HepG2 (cell line): ENCODE data around the gene IL36B. TPM values are rescaled to one million over a fixed set of nuclear protein-coding genes. Genes with fewer than 3 reads are reported as not detected.

ENCODE experiments used
- AHDC1 ChIP-seq: sonication (generic); formaldehyde crosslinking; IDR thresholded peaks from 2 replicates; pipeline ENCODE4 v1.5.1; 2020; ENCODE audit warnings: mild to moderate bottlenecking, missing genetic modification reagents, borderline replicate concordance
- ARID5B ChIP-seq: IDR thresholded peaks from 2 replicates; pipeline ENCODE4 v1.4.0; 2020; ENCODE audit warnings: mild to moderate bottlenecking, missing genetic modification reagents
- CREM ChIP-seq, 2 experiments: sonication (generic) in 1 of 2; formaldehyde crosslinking in 1 of 2; IDR thresholded peaks; 2 replicates each; pipeline versions ENCODE4 v1.4.0 to v1.6.1; 2016 to 2020; ENCODE audit warnings: antibody characterized with exemption in 1 of 2, mild to moderate bottlenecking in 1 of 2, missing genetic modification reagents in 1 of 2
- FOXA3 ChIP-seq: IDR thresholded peaks from 2 replicates; pipeline ENCODE4 v1.6.1; 2016; ENCODE audit warnings: missing genetic modification reagents, missing compliant biosample characterization
- FOXO1 ChIP-seq: sonication (generic); formaldehyde crosslinking; IDR thresholded peaks from 2 replicates; pipeline ENCODE4 v1.4.0; 2020; ENCODE audit warnings: missing genetic modification reagents
- GATAD2A ChIP-seq: IDR thresholded peaks from 2 replicates; pipeline ENCODE4 v1.6.1; 2016
- HNF4A ChIP-seq: sonication (generic); formaldehyde crosslinking; IDR thresholded peaks from 2 replicates; pipeline ENCODE4 v1.4.0; 2020; ENCODE audit warnings: missing genetic modification reagents
- HNF4G ChIP-seq, 2 experiments: sonication (generic) in 1 of 2; formaldehyde crosslinking in 1 of 2; IDR thresholded peaks; 2 replicates each; pipeline versions ENCODE4 v1.4.0 to v1.6.1; 2011 to 2020; ENCODE audit warnings: borderline replicate concordance in 2 of 2, low read depth in 2 of 2, mild to moderate bottlenecking in 2 of 2, low read length in 1 of 2, missing genetic modification reagents in 1 of 2, moderate library complexity in 1 of 2
- KAT8 ChIP-seq: IDR thresholded peaks from 2 replicates; pipeline ENCODE4 v1.6.1; 2016; ENCODE audit warnings: missing genetic modification reagents, missing compliant biosample characterization
- MEIS1 ChIP-seq: sonication (generic); formaldehyde crosslinking; IDR thresholded peaks from 2 replicates; pipeline ENCODE4 v1.9.0; 2021; ENCODE audit warnings: mild to moderate bottlenecking, missing genetic modification reagents, moderate library complexity, borderline replicate concordance
- PAXIP1 ChIP-seq: sonication (generic); formaldehyde crosslinking; conservative IDR thresholded peaks from 2 replicates; pipeline ENCODE4 v1.4.0; 2020; ENCODE audit warnings: mild to moderate bottlenecking, missing genetic modification reagents, moderate library complexity
- PHF20 ChIP-seq: sonication (generic); formaldehyde crosslinking; IDR thresholded peaks from 2 replicates; pipeline ENCODE4 v1.5.0; 2020; ENCODE audit warnings: mild to moderate bottlenecking, missing genetic modification reagents
- RELA ChIP-seq: sonication (generic); formaldehyde crosslinking; IDR thresholded peaks from 2 replicates; pipeline ENCODE4 v1.4.0; 2020; ENCODE audit warnings: missing genetic modification reagents
- SIX1 ChIP-seq: sonication (generic); formaldehyde crosslinking; IDR thresholded peaks from 2 replicates; pipeline ENCODE4 v1.4.0; 2020; ENCODE audit warnings: missing genetic modification reagents, borderline replicate concordance
- SNRNP70 ChIP-seq: fragments of 200-400 bp; formaldehyde crosslinking; IDR thresholded peaks from 2 replicates; pipeline ENCODE4 v1.6.1; 2017; ENCODE audit warnings: mild to moderate bottlenecking, low read depth, low read length, moderate library complexity
- SOX5 ChIP-seq: IDR thresholded peaks from 2 replicates; pipeline ENCODE4 v1.6.1; 2016; ENCODE audit warnings: borderline replicate concordance
- ZBTB21 ChIP-seq: sonication (generic); formaldehyde crosslinking; IDR thresholded peaks from 2 replicates; pipeline ENCODE4 v1.4.0; 2020; ENCODE audit warnings: missing genetic modification reagents
- polyA plus RNA-seq, 8 experiments: library from polyadenylated mRNA; depleted of rRNA in 3 of 8; stranded (reverse) in 7 of 8; unstranded in 1 of 8; fragments of >200 nt; fragmentation: Illumina TruSeq in 4 of 8; extraction: Trizol in 4 of 8; gene quantifications; 2 replicates each; pipeline versions ENCODE4 v1.2.1 to v1.2.3, GENCODE V29; 2011 to 2016; ENCODE audit warnings: low read depth in 4 of 8, missing spikeins in 1 of 8, mixed read lengths in 1 of 8; ENCODE audit not compliant: insufficient read depth in 1 of 8
- total RNA-seq, 5 experiments: library from RNA; depleted of rRNA; stranded (reverse); fragments of >200 nt; fragmentation: Illumina TruSeq; extraction: Trizol; gene quantifications; 2 replicates each; pipeline ENCODE4 v1.2.3, GENCODE V29; 2016; ENCODE audit warnings: low read depth in 1 of 5

The IL36B gene
- total and polyA plus RNA-seq, 2 of the 13 experiments (the other 11 are each of a cell fraction or from before 2014, with no cell fraction given), result not detected

GRCh38 chr2:112993831-112994230 is 58.8 kb downstream of the IL36B start (continued):
- TF ChIP-seq AHDC1, result peak; percentile 54; the same call in 1 of the 2 replicates
- TF ChIP-seq HNF4A (CRISPR knock-in tag), result peak; percentile 77
- TF ChIP-seq ZBTB21 (CRISPR knock-in tag), result peak; percentile 95
- TF ChIP-seq GATAD2A, result 0 out of 2 replicates have a peak, but pooled peaks have one; percentile 25
- no peak for TF ChIP-seq MEIS1
- TF ChIP-seq RELA (CRISPR knock-in tag), result no peak
- TF ChIP-seq PHF20 (CRISPR knock-in tag), result no peak
- TF ChIP-seq FOXO1 (CRISPR knock-in tag), result no peak
- peak; percentile 38; the same call in 1 of the 2 replicates for TF ChIP-seq CREM (IDR thresholded peaks at IDR 0.05)
- TF ChIP-seq CREM (CRISPR knock-in tag; IDR thresholded peaks at IDR 0.05), result no peak
- peak; percentile 78; the same call in 1 of the 2 replicates for TF ChIP-seq SIX1 (CRISPR knock-in tag)
- 0 out of 2 replicates have a peak, but pooled peaks have one; percentile 51 for TF ChIP-seq HNF4G (IDR thresholded peaks at IDR 0.05; ENCODE audit: borderline replicate concordance, low read depth, low read length)
- no peak for TF ChIP-seq HNF4G (CRISPR knock-in tag; IDR thresholded peaks at IDR 0.05; ENCODE audit: borderline replicate concordance, low read depth)
- TF ChIP-seq KAT8 (CRISPR knock-in tag), result no peak
- peak; percentile 32; the same call in 1 of the 2 replicates for TF ChIP-seq PAXIP1
- TF ChIP-seq ARID5B (CRISPR knock-in tag), result peak; percentile 52; the same call in 1 of the 2 replicates
- TF ChIP-seq FOXA3 (CRISPR knock-in tag), result peak; percentile 37; the same call in 1 of the 2 replicates
- TF ChIP-seq SNRNP70, result no peak
- TF ChIP-seq SOX5 (CRISPR knock-in tag), result peak; percentile 44; the same call in 1 of the 2 replicates
